ENCODE measurements around the gene GABBR2. TPM values are rescaled to one million over a fixed set of nuclear protein-coding genes. Genes with fewer than 3 reads are reported as not detected.

Gene GABBR2
- total RNA-seq, 1 experiment from 2014 or later = 6.3 TPM

- H3K4me3 ChIP-seq (ENCODE audit: low read depth in 2 of 2, low read length in 2 of 2) = no peak overlapping the region
- ChIA-PET POLR2A (no interaction called here), CTCF (no interaction called here)
- no peaks in the 10 kb centered on the region for H3K36me3 ChIP-seq (ENCODE audit: control insufficient read depth, insufficient read depth, low read length)
- ATAC-seq (no peak), DNase-seq (ENCODE audit: low read depth, low spot score) (no peak)
- intact Hi-C loops (cut with micrococcal nuclease; ENCODE audit: unreplicated experiment) (no loop called here), in situ Hi-C loops (cut with HindIII; ENCODE audit: low pct_unique_long_range_greater_than_20kb, low sequenced_read_pairs) (no loop called here)
- no peaks in the 10 kb centered on the region for H3K9me3 ChIP-seq (ENCODE audit: control insufficient read depth, insufficient read depth, low read depth, low read length)
- H3K27me3 ChIP-seq (ENCODE audit: control insufficient read depth, insufficient read depth, low read length) = no peaks in the 10 kb centered on the region; the same call in 1 of the 2 replicates
- no peaks in the 10 kb centered on the region for H3K4me1 ChIP-seq (ENCODE audit: control insufficient read depth, insufficient read depth, low read length)
- no peak overlapping the region for H3K27ac ChIP-seq (ENCODE audit: low read length)
- TF ChIP-seq REST (IDR thresholded peaks at IDR 0.05; ENCODE audit: insufficient read depth in 1 of 2, low read depth in 2 of 2, low read length in 1 of 2) (no peak), POLR2AphosphoS5 (IDR thresholded peaks at IDR 0.05; ENCODE audit: low read depth, low read length) (no peak), TCF7L2 (IDR thresholded peaks at IDR 0.05; ENCODE audit: low read depth, low read length) (no peak), CTCF (IDR thresholded peaks at IDR 0.05) (no peak), SIN3A (IDR thresholded peaks at IDR 0.05; ENCODE audit: borderline replicate concordance, insufficient read depth, low read depth, low read length) (no peak)
- BruUV-seq (replicated peaks) = no TSS peak
Measured at GRCh38 chr9:98399950-98400683, 308.6 kb downstream of the GABBR2 start.

- ChIA-PET CTCF (no interaction called here), POLR2A (no interaction called here)
- Histone ChIP-seq H3K36me3 (ENCODE audit: control insufficient read depth, insufficient read depth, low read length) (no peaks in the 10 kb centered on the region), H3K4me1 (ENCODE audit: control insufficient read depth, insufficient read depth, low read length) (no peaks in the 10 kb centered on the region), H3K27ac (ENCODE audit: low read length) (no peak overlapping the region), H3K9me3 (ENCODE audit: control insufficient read depth, insufficient read depth, low read depth, low read length) (no peaks in the 10 kb centered on the region), H3K4me3 (ENCODE audit: low read depth in 2 of 2, low read length in 2 of 2) (no peak overlapping the region), H3K27me3 (ENCODE audit: control insufficient read depth, insufficient read depth, low read length) (no peaks in the 10 kb centered on the region; the same call in 1 of the 2 replicates)
- in situ Hi-C loops (cut with HindIII; ENCODE audit: low pct_unique_long_range_greater_than_20kb, low sequenced_read_pairs) = no loop called here
- ATAC-seq (no peak), DNase-seq (ENCODE audit: low read depth, low spot score) (no peak)
- no TSS peak for BruUV-seq (replicated peaks)
- no peak for TF ChIP-seq SIN3A (IDR thresholded peaks at IDR 0.05; ENCODE audit: borderline replicate concordance, insufficient read depth, low read depth, low read length)
- no peak for TF ChIP-seq POLR2AphosphoS5 (IDR thresholded peaks at IDR 0.05; ENCODE audit: low read depth, low read length)
- TF ChIP-seq REST (IDR thresholded peaks at IDR 0.05; ENCODE audit: insufficient read depth in 1 of 2, low read depth in 2 of 2, low read length in 1 of 2) = no peak
- no peak for TF ChIP-seq TCF7L2 (IDR thresholded peaks at IDR 0.05; ENCODE audit: low read depth, low read length)
- no peak for TF ChIP-seq CTCF (IDR thresholded peaks at IDR 0.05)
- intact Hi-C loops (cut with micrococcal nuclease; ENCODE audit: unreplicated experiment) = no loop called here
Measured at GRCh38 chr9:98396656-98397055, 312.1 kb downstream of the GABBR2 start.
